ENCODE results near the gene SARDH.

Gene SARDH

DNA sequence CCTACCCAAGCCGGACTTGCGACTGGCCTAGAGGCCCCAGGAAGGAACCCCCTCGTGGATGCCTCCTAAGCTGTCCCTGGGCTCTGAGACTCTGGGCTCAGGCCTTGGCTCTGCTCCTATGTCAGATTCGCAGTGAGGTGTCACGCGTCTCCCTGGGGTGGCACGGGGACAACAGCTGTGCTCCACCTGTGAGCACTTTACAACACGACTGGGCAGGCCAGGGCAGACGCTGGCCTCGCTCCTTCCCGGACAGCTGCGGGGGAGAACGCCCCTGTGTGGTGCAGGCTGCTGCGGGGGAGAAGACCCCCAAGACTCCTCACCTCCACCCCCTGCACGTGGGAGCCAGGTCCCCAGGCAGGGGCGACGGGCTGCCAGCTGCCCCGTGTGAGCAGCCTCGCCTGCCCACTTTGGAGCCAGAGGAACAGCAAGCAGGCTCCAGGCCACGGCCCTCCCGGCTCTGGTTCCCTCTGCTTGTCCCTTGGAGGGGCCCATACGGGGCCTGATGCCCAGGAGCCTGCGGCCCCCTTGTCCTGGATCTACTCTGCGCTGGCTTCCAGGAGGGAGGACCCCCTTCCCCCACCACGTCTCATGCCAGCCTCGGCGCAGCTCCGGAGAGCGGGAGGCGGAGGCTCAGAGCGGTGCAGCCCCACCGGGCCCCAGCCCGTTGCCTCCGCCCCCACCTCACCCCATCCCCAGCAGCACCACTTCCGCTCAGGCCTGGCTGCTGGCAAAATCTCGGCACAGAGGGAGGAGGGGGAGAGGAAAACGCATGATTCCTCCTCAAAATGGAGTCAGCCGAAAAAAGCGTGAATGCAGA is 36.0 kb downstream of the SARDH start:
- H3K36me3 ChIP-seq (ENCODE audit: control insufficient read depth in 2 of 2, insufficient read depth in 2 of 2, low read length in 2 of 2): no peaks in the 10 kb centered on the region
- H3K4me1 ChIP-seq (ENCODE audit: control insufficient read depth in 2 of 2, insufficient read depth in 2 of 2, low read length in 2 of 2): peaks cover 3% of the 10 kb centered on the region in 2 donors
- peak overlapping the region in 1 of 2 donors; percentile 58 for H3K27ac ChIP-seq (ENCODE audit: low read depth in 2 of 2, low read length in 2 of 2)
- peak overlapping the region; percentile 41 to 43 for H3K4me3 ChIP-seq (ENCODE audit: low read length in 2 of 2)
- H3K27me3 ChIP-seq (ENCODE audit: control insufficient read depth in 2 of 2, insufficient read depth in 2 of 2, low read length in 2 of 2): peaks cover 3 to 9% of the 10 kb centered on the region in 2 donors
- no peaks in the 10 kb centered on the region for H3K9me3 ChIP-seq (ENCODE audit: control insufficient read depth in 2 of 2, low read length in 2 of 2)
- H3K9ac ChIP-seq (ENCODE audit: low read depth in 1 of 2, low read length in 2 of 2): peak overlapping the region; percentile 14 to 59

DNA sequence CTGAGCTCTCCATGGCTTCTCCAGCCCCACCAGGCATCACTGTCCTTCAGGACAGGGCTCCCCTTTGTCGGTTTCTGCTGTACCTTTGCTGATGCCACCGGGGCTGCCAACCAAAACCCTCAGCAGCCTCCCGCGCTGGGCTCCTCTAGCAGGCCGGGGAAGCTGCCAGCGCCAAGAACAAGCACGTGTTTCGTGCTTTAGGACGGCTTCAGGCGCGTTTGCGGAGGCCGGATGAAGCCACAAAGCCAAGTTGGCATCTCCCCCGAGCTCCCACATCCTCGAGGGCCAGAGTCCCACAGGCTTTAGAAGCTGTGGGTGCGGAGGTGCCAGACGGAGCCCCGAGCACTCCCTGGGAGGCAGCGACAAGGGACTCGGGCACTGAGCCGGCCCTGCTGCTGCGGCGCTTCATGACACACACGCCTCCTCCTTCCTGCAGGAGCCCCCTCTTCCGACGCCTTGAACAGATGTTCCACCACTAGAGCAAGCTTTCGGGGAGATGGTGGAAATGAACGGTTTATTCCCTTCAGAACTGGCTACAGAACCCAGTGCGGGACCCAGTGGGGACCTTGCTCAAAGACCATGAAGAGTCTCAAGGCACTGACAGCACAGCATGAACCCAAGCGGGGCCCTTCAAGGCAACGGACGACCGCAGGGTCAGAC is 36.7 kb downstream of the SARDH start:
- no peaks in the 10 kb centered on the region for H3K36me3 ChIP-seq (ENCODE audit: control insufficient read depth in 2 of 2, insufficient read depth in 2 of 2, low read length in 2 of 2)
- peaks cover 3 to 9% of the 10 kb centered on the region in 2 donors for H3K27me3 ChIP-seq (ENCODE audit: control insufficient read depth in 2 of 2, insufficient read depth in 2 of 2, low read length in 2 of 2)
- peak overlapping the region in 1 of 2 donors; percentile 3 for H3K4me3 ChIP-seq (ENCODE audit: low read length in 2 of 2)
- H3K27ac ChIP-seq (ENCODE audit: low read depth in 2 of 2, low read length in 2 of 2): peak overlapping the region in 1 of 2 donors; percentile 38
- peaks cover 3% of the 10 kb centered on the region in 2 donors for H3K4me1 ChIP-seq (ENCODE audit: control insufficient read depth in 2 of 2, insufficient read depth in 2 of 2, low read length in 2 of 2)
- peak overlapping the region; percentile 17 to 24 for H3K9ac ChIP-seq (ENCODE audit: low read depth in 1 of 2, low read length in 2 of 2)
- H3K9me3 ChIP-seq (ENCODE audit: control insufficient read depth in 2 of 2, low read length in 2 of 2): no peaks in the 10 kb centered on the region

DNA sequence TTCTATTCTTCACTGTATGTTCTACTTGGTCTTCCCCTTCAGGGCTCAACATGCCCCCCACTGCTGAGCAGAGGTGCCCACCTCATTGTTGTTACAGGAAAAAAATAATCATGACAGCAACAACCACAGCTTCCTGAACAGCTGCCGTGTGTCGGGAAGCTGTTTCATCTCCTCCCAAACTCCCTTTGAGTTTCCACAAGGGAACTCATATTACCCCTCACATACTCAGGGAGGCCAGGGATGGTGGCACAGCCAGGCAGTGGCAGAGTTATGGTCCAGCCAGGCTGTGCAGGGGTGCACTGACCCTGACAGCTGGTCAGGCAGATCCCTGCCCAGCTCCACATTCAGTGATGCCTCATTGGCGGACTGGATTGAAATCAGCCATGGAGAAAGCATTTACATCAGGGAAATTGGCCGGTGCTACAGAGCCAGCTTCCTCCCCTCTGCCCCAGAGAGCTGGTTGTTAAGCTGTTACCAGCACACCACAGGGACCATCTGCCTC is 37.3 kb downstream of the SARDH start:
- peak overlapping the region in 1 of 2 donors; percentile 24 for H3K9ac ChIP-seq (ENCODE audit: low read depth in 1 of 2, low read length in 2 of 2)
- no peaks in the 10 kb centered on the region for H3K9me3 ChIP-seq (ENCODE audit: control insufficient read depth in 2 of 2, low read length in 2 of 2)
- H3K36me3 ChIP-seq (ENCODE audit: control insufficient read depth in 2 of 2, insufficient read depth in 2 of 2, low read length in 2 of 2): no peaks in the 10 kb centered on the region
- H3K4me3 ChIP-seq (ENCODE audit: low read length in 2 of 2): no peak overlapping the region
- H3K4me1 ChIP-seq (ENCODE audit: control insufficient read depth in 2 of 2, insufficient read depth in 2 of 2, low read length in 2 of 2): peaks cover 3% of the 10 kb centered on the region in 2 donors
- peaks cover 3 to 9% of the 10 kb centered on the region in 2 donors for H3K27me3 ChIP-seq (ENCODE audit: control insufficient read depth in 2 of 2, insufficient read depth in 2 of 2, low read length in 2 of 2)
- peak overlapping the region in 1 of 2 donors; percentile 38 for H3K27ac ChIP-seq (ENCODE audit: low read depth in 2 of 2, low read length in 2 of 2)

DNA sequence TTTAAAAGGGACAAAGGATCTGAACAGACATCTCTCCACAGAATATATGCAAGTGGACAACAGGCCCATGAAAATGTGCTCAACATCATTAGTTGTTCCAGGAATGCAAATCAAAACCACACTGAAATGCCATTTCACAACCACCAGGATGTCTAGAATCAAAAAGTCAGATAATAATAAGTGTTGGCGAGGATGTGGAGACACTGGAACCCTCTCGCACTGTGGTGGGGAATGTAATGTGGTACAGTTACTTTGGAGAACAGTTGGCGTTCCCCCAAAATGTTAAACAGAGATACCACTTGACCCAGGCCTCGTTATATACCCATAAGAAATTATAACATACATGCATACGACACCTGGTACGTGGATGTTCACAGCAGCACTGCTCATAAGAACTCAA is 38.6 kb downstream of the SARDH start:
- Histone ChIP-seq H3K27ac (ENCODE audit: low read depth in 2 of 2, low read length in 2 of 2) (no peak overlapping the region), H3K36me3 (ENCODE audit: control insufficient read depth in 2 of 2, insufficient read depth in 2 of 2, low read length in 2 of 2) (no peaks in the 10 kb centered on the region), H3K9ac (ENCODE audit: low read depth in 1 of 2, low read length in 2 of 2) (no peak overlapping the region), H3K4me3 (ENCODE audit: low read length in 2 of 2) (no peak overlapping the region), H3K27me3 (ENCODE audit: control insufficient read depth in 2 of 2, insufficient read depth in 2 of 2, low read length in 2 of 2) (peaks cover 3 to 9% of the 10 kb centered on the region in 2 donors), H3K9me3 (ENCODE audit: control insufficient read depth in 2 of 2, low read length in 2 of 2) (no peaks in the 10 kb centered on the region), H3K4me1 (ENCODE audit: control insufficient read depth in 2 of 2, insufficient read depth in 2 of 2, low read length in 2 of 2) (peaks cover 3% of the 10 kb centered on the region in 2 donors)

DNA sequence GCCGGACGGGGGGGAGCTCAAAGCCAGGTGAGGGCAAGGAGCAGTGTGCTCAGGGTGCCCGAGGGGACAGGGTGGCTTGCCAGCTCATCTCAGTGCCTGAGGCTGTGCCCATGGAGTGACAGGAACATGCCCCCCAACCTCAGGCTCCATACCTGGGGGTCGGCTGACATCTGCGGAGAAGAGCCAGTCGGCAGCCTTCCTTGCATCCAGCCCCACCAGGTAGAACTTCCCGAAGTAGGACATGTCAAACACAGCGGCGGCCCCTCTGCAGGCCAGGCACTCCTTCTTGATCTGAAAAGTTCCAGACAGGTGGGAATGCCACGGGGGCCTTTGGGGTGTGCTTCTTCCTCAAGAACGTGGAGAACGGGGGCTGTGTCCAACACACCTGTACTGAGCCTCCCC is 42.1 kb downstream of the SARDH start:
- Histone ChIP-seq H3K9me3 (ENCODE audit: control insufficient read depth in 2 of 2, low read length in 2 of 2) (no peaks in the 10 kb centered on the region), H3K4me1 (ENCODE audit: control insufficient read depth in 2 of 2, insufficient read depth in 2 of 2, low read length in 2 of 2) (no peaks in the 10 kb centered on the region), H3K36me3 (ENCODE audit: control insufficient read depth in 2 of 2, insufficient read depth in 2 of 2, low read length in 2 of 2) (no peaks in the 10 kb centered on the region), H3K4me3 (ENCODE audit: low read length in 2 of 2) (no peak overlapping the region), H3K9ac (ENCODE audit: low read depth in 1 of 2, low read length in 2 of 2) (no peak overlapping the region), H3K27ac (ENCODE audit: low read depth in 2 of 2, low read length in 2 of 2) (no peak overlapping the region), H3K27me3 (ENCODE audit: control insufficient read depth in 2 of 2, insufficient read depth in 2 of 2, low read length in 2 of 2) (no peaks in the 10 kb centered on the region)

DNA sequence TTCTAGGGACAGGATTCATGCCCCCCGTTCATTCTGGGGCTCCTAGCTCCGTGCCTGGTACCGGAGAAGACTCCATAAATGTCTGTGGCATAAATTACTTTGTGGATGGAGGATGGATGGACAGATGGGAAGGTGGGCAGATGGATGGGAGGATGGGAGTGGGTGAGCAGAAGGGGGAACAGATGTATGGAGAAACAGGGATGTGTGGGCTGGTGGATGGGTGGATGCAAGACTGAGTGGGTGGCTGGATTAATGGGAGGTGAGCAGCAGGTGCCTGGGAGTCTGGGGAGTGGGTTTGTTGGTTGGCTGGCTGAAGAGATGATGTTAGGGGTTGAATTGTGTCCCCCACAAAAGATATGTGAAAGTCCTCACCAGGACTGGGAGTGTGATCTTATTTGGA is 43.5 kb downstream of the SARDH start:
- Histone ChIP-seq H3K27ac (ENCODE audit: low read depth in 2 of 2, low read length in 2 of 2) (no peak overlapping the region), H3K9me3 (ENCODE audit: control insufficient read depth in 2 of 2, low read length in 2 of 2) (no peaks in the 10 kb centered on the region), H3K27me3 (ENCODE audit: control insufficient read depth in 2 of 2, insufficient read depth in 2 of 2, low read length in 2 of 2) (no peaks in the 10 kb centered on the region), H3K4me1 (ENCODE audit: control insufficient read depth in 2 of 2, insufficient read depth in 2 of 2, low read length in 2 of 2) (no peaks in the 10 kb centered on the region), H3K36me3 (ENCODE audit: control insufficient read depth in 2 of 2, insufficient read depth in 2 of 2, low read length in 2 of 2) (no peaks in the 10 kb centered on the region), H3K9ac (ENCODE audit: low read depth in 1 of 2, low read length in 2 of 2) (no peak overlapping the region), H3K4me3 (ENCODE audit: low read length in 2 of 2) (no peak overlapping the region)

DNA sequence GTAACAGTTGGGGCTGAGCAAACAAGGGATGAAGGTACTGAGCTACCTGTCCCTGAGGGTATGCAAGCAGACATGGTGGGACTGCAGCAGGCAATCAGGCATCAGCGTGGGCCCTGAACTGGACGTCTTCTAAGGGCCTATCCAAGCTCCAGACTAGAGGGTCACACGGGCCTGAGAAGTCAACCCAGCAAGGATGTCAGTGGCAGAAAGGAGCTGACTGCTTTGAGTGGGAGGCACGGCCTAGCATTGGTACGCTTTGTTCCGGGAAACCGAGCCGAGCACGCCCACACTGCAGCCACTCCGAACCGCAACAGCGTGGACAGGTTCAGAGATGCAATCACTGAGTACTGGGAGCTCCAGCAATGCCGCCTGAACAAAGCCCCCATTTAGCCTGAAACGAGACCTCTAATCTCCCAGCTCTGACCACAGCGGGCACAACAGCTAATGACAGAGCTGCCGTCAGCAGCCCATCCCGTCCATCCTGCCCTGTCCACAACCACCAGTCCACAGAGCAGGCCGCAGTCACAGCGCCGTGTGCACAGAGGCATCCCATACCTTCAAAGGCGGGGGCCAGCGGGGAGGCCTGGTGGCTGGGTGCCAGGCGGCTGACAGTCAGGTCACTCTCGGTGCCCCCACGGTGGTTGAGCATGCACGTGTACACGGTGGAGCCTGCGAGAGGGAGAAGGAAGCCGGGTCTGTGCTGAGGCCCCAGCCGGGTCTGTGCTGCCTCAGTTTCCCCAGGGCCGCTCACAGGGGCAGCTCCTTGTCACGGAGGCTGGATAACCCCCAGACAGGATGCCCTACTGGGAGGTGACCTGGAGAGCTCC is 44.2 kb downstream of the SARDH start:
- Histone ChIP-seq H3K4me3 (ENCODE audit: low read length in 2 of 2) (no peak overlapping the region), H3K9ac (ENCODE audit: low read depth in 1 of 2, low read length in 2 of 2) (no peak overlapping the region), H3K27ac (ENCODE audit: low read depth in 2 of 2, low read length in 2 of 2) (no peak overlapping the region), H3K9me3 (ENCODE audit: control insufficient read depth in 2 of 2, low read length in 2 of 2) (no peaks in the 10 kb centered on the region), H3K36me3 (ENCODE audit: control insufficient read depth in 2 of 2, insufficient read depth in 2 of 2, low read length in 2 of 2) (no peaks in the 10 kb centered on the region), H3K27me3 (ENCODE audit: control insufficient read depth in 2 of 2, insufficient read depth in 2 of 2, low read length in 2 of 2) (no peaks in the 10 kb centered on the region), H3K4me1 (ENCODE audit: control insufficient read depth in 2 of 2, insufficient read depth in 2 of 2, low read length in 2 of 2) (no peaks in the 10 kb centered on the region)

DNA sequence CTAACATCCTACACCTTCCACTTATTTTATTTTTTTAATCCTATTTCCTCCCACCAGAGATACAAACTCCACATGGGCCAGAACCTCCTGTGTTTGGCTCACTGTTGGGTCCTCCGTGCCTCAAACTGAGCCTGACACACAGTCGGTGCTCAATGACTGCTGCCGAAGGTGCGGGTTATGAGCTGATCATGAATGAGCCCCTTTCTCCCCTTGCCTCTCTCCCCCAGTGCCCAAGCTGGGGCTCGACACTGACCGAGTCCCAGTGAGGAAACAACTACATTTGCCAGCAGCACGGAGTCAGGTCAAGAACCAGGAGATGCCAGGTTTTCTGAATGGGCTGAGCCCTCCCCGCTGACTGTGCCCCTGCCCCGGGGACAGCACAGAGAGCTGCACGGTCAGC is 45.0 kb downstream of the SARDH start:
- Histone ChIP-seq H3K4me3 (ENCODE audit: low read length in 2 of 2) (no peak overlapping the region), H3K27me3 (ENCODE audit: control insufficient read depth in 2 of 2, insufficient read depth in 2 of 2, low read length in 2 of 2) (no peaks in the 10 kb centered on the region), H3K4me1 (ENCODE audit: control insufficient read depth in 2 of 2, insufficient read depth in 2 of 2, low read length in 2 of 2) (no peaks in the 10 kb centered on the region), H3K9ac (ENCODE audit: low read depth in 1 of 2, low read length in 2 of 2) (no peak overlapping the region), H3K36me3 (ENCODE audit: control insufficient read depth in 2 of 2, insufficient read depth in 2 of 2, low read length in 2 of 2) (no peaks in the 10 kb centered on the region), H3K27ac (ENCODE audit: low read depth in 2 of 2, low read length in 2 of 2) (no peak overlapping the region), H3K9me3 (ENCODE audit: control insufficient read depth in 2 of 2, low read length in 2 of 2) (no peaks in the 10 kb centered on the region)

DNA sequence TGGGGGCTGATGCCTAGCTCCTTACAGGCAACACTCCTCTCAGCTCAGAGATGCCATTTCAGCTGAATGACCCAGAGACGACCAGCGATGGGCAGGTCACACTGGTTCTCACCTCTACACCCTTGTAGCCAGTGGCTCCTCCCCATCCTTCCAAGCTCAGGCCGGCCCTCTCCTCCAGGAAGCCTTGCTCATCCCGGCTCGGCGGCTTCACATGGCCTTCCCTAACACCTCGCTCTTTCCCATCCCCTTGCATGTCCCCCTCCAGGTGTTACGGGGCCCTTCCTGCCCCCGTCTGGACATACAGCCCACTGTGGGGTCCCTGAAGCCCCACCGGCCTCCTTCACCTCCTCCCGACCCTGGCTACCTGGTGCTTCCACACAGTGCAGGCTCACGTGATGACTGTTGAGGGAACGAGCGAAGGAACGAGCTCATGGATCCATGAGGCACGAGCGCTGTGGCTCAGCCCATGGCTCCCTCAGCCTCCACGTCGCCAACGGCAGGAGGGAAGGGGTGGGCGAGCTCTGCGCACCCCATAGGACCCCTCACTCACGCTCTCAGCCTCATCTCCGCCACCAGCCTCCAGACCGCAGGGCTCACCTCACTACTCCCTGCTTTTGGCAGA is 45.7 kb downstream of the SARDH start:
- Histone ChIP-seq H3K27ac (ENCODE audit: low read depth in 2 of 2, low read length in 2 of 2) (no peak overlapping the region), H3K36me3 (ENCODE audit: control insufficient read depth in 2 of 2, insufficient read depth in 2 of 2, low read length in 2 of 2) (no peaks in the 10 kb centered on the region), H3K27me3 (ENCODE audit: control insufficient read depth in 2 of 2, insufficient read depth in 2 of 2, low read length in 2 of 2) (no peaks in the 10 kb centered on the region), H3K9me3 (ENCODE audit: control insufficient read depth in 2 of 2, low read length in 2 of 2) (no peaks in the 10 kb centered on the region), H3K4me1 (ENCODE audit: control insufficient read depth in 2 of 2, insufficient read depth in 2 of 2, low read length in 2 of 2) (no peaks in the 10 kb centered on the region), H3K4me3 (ENCODE audit: low read length in 2 of 2) (no peak overlapping the region), H3K9ac (ENCODE audit: low read depth in 1 of 2, low read length in 2 of 2) (no peak overlapping the region)

Measured in mucosa of rectum (tissue), 2 donors.